ENCODE results near the gene FBXW5. TPM values are rescaled to one million over a fixed set of nuclear protein-coding genes. Genes with fewer than 3 reads are reported as not detected.

The FBXW5 gene
- total and polyA plus RNA-seq, 9 of the 15 experiments (the other 6 are each of a cell fraction or from before 2014, with no cell fraction given), result 0.21 to 128 (median 37.0) TPM

DNA sequence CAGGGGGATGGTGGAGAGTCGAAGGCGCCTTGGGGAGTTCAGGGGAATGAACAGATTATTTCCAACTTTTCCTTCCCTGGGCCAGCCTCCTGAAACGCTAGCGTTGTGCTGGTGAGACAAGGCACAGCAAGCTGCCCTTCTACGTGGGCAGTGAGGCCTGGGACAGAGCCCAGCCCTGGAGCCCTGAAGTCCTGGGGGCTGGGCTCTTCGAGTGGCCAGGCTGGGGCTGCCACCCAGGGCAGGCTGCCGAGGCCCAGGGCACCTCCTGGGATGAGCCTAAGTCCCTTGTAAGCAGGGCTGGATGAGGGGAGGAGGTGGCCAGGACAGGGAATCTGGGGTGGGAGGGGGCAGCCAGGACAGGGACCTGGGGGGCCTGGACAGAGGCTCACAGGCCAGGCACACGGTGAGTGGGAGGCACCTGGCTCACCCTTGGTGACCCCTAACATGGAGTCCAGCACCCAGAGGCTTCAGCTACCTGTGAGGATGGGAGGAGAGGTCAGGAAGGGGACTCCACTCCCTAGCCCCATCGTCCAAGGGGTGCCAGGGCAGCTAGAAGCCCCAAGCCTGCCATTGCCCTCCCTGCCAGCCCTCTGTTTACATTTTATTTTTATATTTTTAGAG lies 6.2 kb upstream of the FBXW5 start (continued):
- TF ChIP-seq, protein P1, sequence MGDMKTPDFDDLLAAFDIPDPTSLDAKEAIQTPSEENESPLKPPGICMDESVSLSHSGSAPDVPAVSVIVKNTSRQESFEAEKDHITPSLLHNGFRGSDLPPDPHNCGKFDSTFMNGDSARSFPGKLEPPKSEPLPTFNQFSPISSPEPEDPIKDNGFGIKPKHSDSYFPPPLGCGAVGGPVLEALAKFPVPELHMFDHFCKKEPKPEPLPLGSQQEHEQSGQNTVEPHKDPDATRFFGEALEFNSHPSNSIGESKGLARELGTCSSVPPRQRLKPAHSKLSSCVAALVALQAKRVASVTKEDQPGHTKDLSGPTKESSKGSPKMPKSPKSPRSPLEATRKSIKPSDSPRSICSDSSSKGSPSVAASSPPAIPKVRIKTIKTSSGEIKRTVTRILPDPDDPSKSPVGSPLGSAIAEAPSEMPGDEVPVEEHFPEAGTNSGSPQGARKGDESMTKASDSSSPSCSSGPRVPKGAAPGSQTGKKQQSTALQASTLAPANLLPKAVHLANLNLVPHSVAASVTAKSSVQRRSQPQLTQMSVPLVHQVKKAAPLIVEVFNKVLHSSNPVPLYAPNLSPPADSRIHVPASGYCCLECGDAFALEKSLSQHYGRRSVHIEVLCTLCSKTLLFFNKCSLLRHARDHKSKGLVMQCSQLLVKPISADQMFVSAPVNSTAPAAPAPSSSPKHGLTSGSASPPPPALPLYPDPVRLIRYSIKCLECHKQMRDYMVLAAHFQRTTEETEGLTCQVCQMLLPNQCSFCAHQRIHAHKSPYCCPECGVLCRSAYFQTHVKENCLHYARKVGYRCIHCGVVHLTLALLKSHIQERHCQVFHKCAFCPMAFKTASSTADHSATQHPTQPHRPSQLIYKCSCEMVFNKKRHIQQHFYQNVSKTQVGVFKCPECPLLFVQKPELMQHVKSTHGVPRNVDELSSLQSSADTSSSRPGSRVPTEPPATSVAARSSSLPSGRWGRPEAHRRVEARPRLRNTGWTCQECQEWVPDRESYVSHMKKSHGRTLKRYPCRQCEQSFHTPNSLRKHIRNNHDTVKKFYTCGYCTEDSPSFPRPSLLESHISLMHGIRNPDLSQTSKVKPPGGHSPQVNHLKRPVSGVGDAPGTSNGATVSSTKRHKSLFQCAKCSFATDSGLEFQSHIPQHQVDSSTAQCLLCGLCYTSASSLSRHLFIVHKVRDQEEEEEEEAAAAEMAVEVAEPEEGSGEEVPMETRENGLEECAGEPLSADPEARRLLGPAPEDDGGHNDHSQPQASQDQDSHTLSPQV (IDR thresholded peaks at IDR 0.05), result no peak
- TF ChIP-seq ATF7 (IDR thresholded peaks at IDR 0.05), result no peak
- TF ChIP-seq MAFF (IDR thresholded peaks at IDR 0.05; ENCODE audit: low read length), result no peak
- TF ChIP-seq, protein P2, sequence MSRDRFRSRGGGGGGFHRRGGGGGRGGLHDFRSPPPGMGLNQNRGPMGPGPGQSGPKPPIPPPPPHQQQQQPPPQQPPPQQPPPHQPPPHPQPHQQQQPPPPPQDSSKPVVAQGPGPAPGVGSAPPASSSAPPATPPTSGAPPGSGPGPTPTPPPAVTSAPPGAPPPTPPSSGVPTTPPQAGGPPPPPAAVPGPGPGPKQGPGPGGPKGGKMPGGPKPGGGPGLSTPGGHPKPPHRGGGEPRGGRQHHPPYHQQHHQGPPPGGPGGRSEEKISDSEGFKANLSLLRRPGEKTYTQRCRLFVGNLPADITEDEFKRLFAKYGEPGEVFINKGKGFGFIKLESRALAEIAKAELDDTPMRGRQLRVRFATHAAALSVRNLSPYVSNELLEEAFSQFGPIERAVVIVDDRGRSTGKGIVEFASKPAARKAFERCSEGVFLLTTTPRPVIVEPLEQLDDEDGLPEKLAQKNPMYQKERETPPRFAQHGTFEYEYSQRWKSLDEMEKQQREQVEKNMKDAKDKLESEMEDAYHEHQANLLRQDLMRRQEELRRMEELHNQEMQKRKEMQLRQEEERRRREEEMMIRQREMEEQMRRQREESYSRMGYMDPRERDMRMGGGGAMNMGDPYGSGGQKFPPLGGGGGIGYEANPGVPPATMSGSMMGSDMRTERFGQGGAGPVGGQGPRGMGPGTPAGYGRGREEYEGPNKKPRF (IDR thresholded peaks at IDR 0.05; ENCODE audit: low read depth, low read length), result no peak
- TF ChIP-seq ZNF561 (CRISPR knock-in tag; conservative IDR thresholded peaks at IDR 0.05), result no peak
- TF ChIP-seq GATA2 (CRISPR knock-in tag; IDR thresholded peaks at IDR 0.05), result no peak
- TF ChIP-seq HMGN3 (IDR thresholded peaks at IDR 0.05; ENCODE audit: borderline replicate concordance, extremely low read depth, insufficient read length, low read depth, low read length), result no peak
- TF ChIP-seq FOXK1 (CRISPR knock-in tag; IDR thresholded peaks at IDR 0.05; ENCODE audit: borderline replicate concordance), result no peak
- TF ChIP-seq HOXB6 (CRISPR knock-in tag; IDR thresholded peaks at IDR 0.05; ENCODE audit: borderline replicate concordance), result no peak
- TF ChIP-seq COPS2 (conservative IDR thresholded peaks at IDR 0.05), result no peak
- no peak for TF ChIP-seq CCAR2 (IDR thresholded peaks at IDR 0.05; ENCODE audit: low read depth, low read length)

All from K562 (cell line).